ENCODE measurements around the gene PLEKHH1. TPM values are rescaled to one million over a fixed set of nuclear protein-coding genes. Genes with fewer than 3 reads are reported as not detected.
"Not testable (repeated sequence)": the region's sequence is repeated elsewhere in the genome, so short reads cannot be mapped to it uniquely, and the experiment has no call there.

The PLEKHH1 gene
- total and polyA plus RNA-seq, 4 experiments from 2014 or later = 0.22 to 1.1 (median 0.41) TPM; not detected in 1

GRCh38 chr14:67593650-67594049, 60.6 kb downstream of the PLEKHH1 start:
- intact Hi-C loops (cut with micrococcal nuclease); H3K4me3 Mint-ChIP-seq; H3K27me3 Mint-ChIP-seq; POLR2A ChIA-PET (ENCODE audit: partially characterized antibody); H3K4me3 ChIP-seq (ENCODE audit: low read length in 2 of 2); H3K27ac Mint-ChIP-seq; H3K4me1 ChIP-seq (ENCODE audit: insufficient read depth, low read length); H3K9me3 ChIP-seq (ENCODE audit: control insufficient read depth in 1 of 2, low read length in 2 of 2); H3K27me3 ChIP-seq (ENCODE audit: insufficient read depth, low read length); H3K9me3 Mint-ChIP-seq; DNase-seq; H3K27ac ChIP-seq (ENCODE audit: low read depth, low read length): not testable (repeated sequence)
- CTCF ChIA-PET (ENCODE audit: partially characterized antibody) = interaction anchor here (1.0 kb wide), 1 partner anchor 25 kb away, joined by 3 read pairs; no protein-coding TSS in a partner anchor
- peaks cover 17% of the 10 kb centered on the region for H3K36me3 ChIP-seq (ENCODE audit: insufficient read depth, low read length)
- Mint-ChIP-seq H3K4me1 (peaks cover 13 to 34% (median 22%) of the 10 kb centered on the region in 4 donors), H3K36me3 (peaks cover 16 to 51% of the 10 kb centered on the region in 2 donors)

- peaks cover 23 to 52% (median 37%) of the 10 kb centered on the region in 4 donors for H3K4me1 Mint-ChIP-seq
- peak overlapping the region in 3 of 7 donors; percentile 23 to 73 (median 29) for H3K27ac Mint-ChIP-seq
Observed at GRCh38 chr14:67595392-67595791, 62.3 kb downstream of the PLEKHH1 start.

GRCh38 chr14:67599698-67600561, 66.8 kb downstream of the PLEKHH1 start, which contains the start of gene PIGH:
PIGH (minus strand) TSS chr14:67600268; CDS start chr14:67600203, 65 bp downstream.
- ChIA-PET POLR2A (ENCODE audit: partially characterized antibody) (interaction anchor here (0.7 to 3.3 kb wide), 21 partner anchors 11 to 1798 kb away, joined by 3 to 21 read pairs (median 6); partner anchors contain the start of genes ARG2, ATP6V1D, EIF2S1 and ERH), CTCF (ENCODE audit: partially characterized antibody) (interaction anchor here (0.5 to 4.7 kb wide), 28 partner anchors 9 to 240 kb away, joined by 3 to 23 read pairs (median 5); partner anchors contain the start of genes ARG2, ATP6V1D, EIF2S1 and RDH11)
- Histone ChIP-seq H3K4me3 (ENCODE audit: low read length in 2 of 2) (peak within 1 kb of the TSS; percentile 47 to 82), H3K9me3 (ENCODE audit: control insufficient read depth in 1 of 2, low read length in 2 of 2) (no peaks in the 10 kb centered on the region), H3K36me3 (ENCODE audit: insufficient read depth, low read length) (no peaks in the 10 kb centered on the region), H3K27ac (ENCODE audit: low read depth, low read length) (peak within 1 kb of the TSS; percentile 72), H3K4me1 (ENCODE audit: insufficient read depth, low read length) (peaks cover 26% of the 10 kb centered on the region), H3K27me3 (ENCODE audit: insufficient read depth, low read length) (no peaks in the 10 kb centered on the region)
- Mint-ChIP-seq H3K4me3 (peak within 1 kb of the TSS; percentile 93 to 99 (median 98)), H3K9me3 (no peaks in the 10 kb centered on the region), H3K27ac (peak within 1 kb of the TSS; percentile 90 to 99 (median 98)), H3K27me3 (peaks cover 0 to 1% of the 10 kb centered on the region in 2 donors), H3K4me1 (peaks cover 23 to 55% (median 41%) of the 10 kb centered on the region in 4 donors), H3K36me3 (peaks cover 0 to 13% of the 10 kb centered on the region in 2 donors)
- intact Hi-C loops (cut with micrococcal nuclease) = loop anchor here (1.0 to 5.0 kb wide), 7 partner anchors 19 to 241 kb away; partner anchors contain the start of genes ARG2, ATP6V1D, RAD51B and RDH11
- DNase-seq = peak; percentile 91 to 94 (median 92)

More at GRCh38 chr14:67595392-67595791, 62.3 kb downstream of the PLEKHH1 start:
- Mint-ChIP-seq H3K9me3 (no peaks in the 10 kb centered on the region), H3K27me3 (no peaks in the 10 kb centered on the region), H3K36me3 (peaks cover 9 to 40% of the 10 kb centered on the region in 2 donors), H3K4me3 (no peak overlapping the region)
- no peak overlapping the region for H3K27ac ChIP-seq (ENCODE audit: low read depth, low read length)
- no peaks in the 10 kb centered on the region for H3K9me3 ChIP-seq (ENCODE audit: control insufficient read depth in 1 of 2, low read length in 2 of 2)
- H3K4me3 ChIP-seq (ENCODE audit: low read length in 2 of 2) = no peak overlapping the region
- no peaks in the 10 kb centered on the region for H3K27me3 ChIP-seq (ENCODE audit: insufficient read depth, low read length)
- intact Hi-C loops (cut with micrococcal nuclease) = no loop called here
- peaks cover 21% of the 10 kb centered on the region for H3K4me1 ChIP-seq (ENCODE audit: insufficient read depth, low read length)
- no peak for DNase-seq
- ChIA-PET CTCF (ENCODE audit: partially characterized antibody) (no interaction called here), POLR2A (ENCODE audit: partially characterized antibody) (no interaction called here)
- peaks cover 3% of the 10 kb centered on the region for H3K36me3 ChIP-seq (ENCODE audit: insufficient read depth, low read length)

GRCh38 chr14:67600562-67600974, 67.5 kb downstream of the PLEKHH1 start:
- peak overlapping the region; percentile 93 to 99 (median 98) for H3K4me3 Mint-ChIP-seq
- ChIA-PET POLR2A (ENCODE audit: partially characterized antibody) (interaction anchor here (0.8 to 3.3 kb wide), 19 partner anchors 11 to 240 kb away, joined by 3 to 21 read pairs (median 6); partner anchors contain the start of genes ARG2, ATP6V1D, EIF2S1 and PLEK2), CTCF (ENCODE audit: partially characterized antibody) (interaction anchor here (0.5 to 4.7 kb wide), 28 partner anchors 10 to 241 kb away, joined by 3 to 23 read pairs (median 5); partner anchors contain the start of genes ARG2, ATP6V1D, EIF2S1 and RDH11)
- not testable (repeated sequence) for H3K27me3 Mint-ChIP-seq; H3K27me3 ChIP-seq (ENCODE audit: insufficient read depth, low read length); H3K9me3 ChIP-seq (ENCODE audit: control insufficient read depth in 1 of 2, low read length in 2 of 2); H3K9me3 Mint-ChIP-seq; H3K36me3 ChIP-seq (ENCODE audit: insufficient read depth, low read length); H3K36me3 Mint-ChIP-seq; DNase-seq
- intact Hi-C loops (cut with micrococcal nuclease) = loop anchor here (1.0 to 5.0 kb wide), 6 partner anchors 19 to 241 kb away; partner anchors contain the start of genes ARG2, ATP6V1D, RAD51B and RDH11
- H3K27ac ChIP-seq (ENCODE audit: low read depth, low read length) = peak overlapping the region; percentile 72
- peaks cover 26% of the 10 kb centered on the region for H3K4me1 ChIP-seq (ENCODE audit: insufficient read depth, low read length)
- H3K4me3 ChIP-seq (ENCODE audit: low read length in 2 of 2) = peak overlapping the region; percentile 47 to 82
- H3K27ac Mint-ChIP-seq = peak overlapping the region; percentile 83 to 99 (median 97)
- peaks cover 18 to 51% (median 36%) of the 10 kb centered on the region in 4 donors for H3K4me1 Mint-ChIP-seq

GRCh38 chr14:67602076-67602475, 69.0 kb downstream of the PLEKHH1 start:
- H3K36me3 Mint-ChIP-seq = peaks cover 0 to 3% of the 10 kb centered on the region in 2 donors
- H3K4me1 ChIP-seq (ENCODE audit: insufficient read depth, low read length) = peaks cover 26% of the 10 kb centered on the region
- H3K27ac ChIP-seq (ENCODE audit: low read depth, low read length) = no peak overlapping the region
- no peak overlapping the region for H3K4me3 ChIP-seq (ENCODE audit: low read length in 2 of 2)
- peaks cover 0 to 1% of the 10 kb centered on the region in 2 donors for H3K27me3 Mint-ChIP-seq
- H3K4me3 Mint-ChIP-seq = peak overlapping the region in 2 of 8 donors; percentile 22 to 52
- H3K4me1 Mint-ChIP-seq = peaks cover 13 to 42% (median 31%) of the 10 kb centered on the region in 4 donors
- H3K9me3 ChIP-seq (ENCODE audit: control insufficient read depth in 1 of 2, low read length in 2 of 2) = no peaks in the 10 kb centered on the region
- intact Hi-C loops (cut with micrococcal nuclease) = loop anchor here (5.0 kb wide), 1 partner anchor 215 kb away; the partner anchor contains the start of genes RAD51B and ZFYVE26
- ChIA-PET CTCF (ENCODE audit: partially characterized antibody) (interaction anchor here (0.8 to 3.5 kb wide), 2 partner anchors 17 to 102 kb away, joined by 3 to 23 read pairs; no protein-coding TSS in a partner anchor), POLR2A (ENCODE audit: partially characterized antibody) (interaction anchor here (0.5 kb wide), 1 partner anchor 16 kb away, joined by 3 read pairs; no protein-coding TSS in a partner anchor)
- H3K9me3 Mint-ChIP-seq = no peaks in the 10 kb centered on the region
- no peak for DNase-seq
- peak overlapping the region in 4 of 7 donors; percentile 4 to 90 (median 50) for H3K27ac Mint-ChIP-seq
- H3K36me3 ChIP-seq (ENCODE audit: insufficient read depth, low read length) = no peaks in the 10 kb centered on the region
- no peaks in the 10 kb centered on the region for H3K27me3 ChIP-seq (ENCODE audit: insufficient read depth, low read length)

GRCh38 chr14:67602995-67603545, 70.0 kb downstream of the PLEKHH1 start:
- peaks cover 0 to 1% of the 10 kb centered on the region in 2 donors for H3K27me3 Mint-ChIP-seq
- no peak overlapping the region for H3K4me3 ChIP-seq (ENCODE audit: low read length in 2 of 2)
- intact Hi-C loops (cut with micrococcal nuclease) = loop anchor here (5.0 kb wide), 1 partner anchor 214 kb away; the partner anchor contains the start of genes RAD51B and ZFYVE26
- no peaks in the 10 kb centered on the region for H3K9me3 Mint-ChIP-seq
- no peaks in the 10 kb centered on the region for H3K27me3 ChIP-seq (ENCODE audit: insufficient read depth, low read length)
- peaks cover 0 to 3% of the 10 kb centered on the region in 2 donors for H3K36me3 Mint-ChIP-seq
- no peak overlapping the region for H3K27ac ChIP-seq (ENCODE audit: low read depth, low read length)
- H3K4me1 Mint-ChIP-seq = peaks cover 11 to 33% (median 24%) of the 10 kb centered on the region in 4 donors
- no peaks in the 10 kb centered on the region for H3K9me3 ChIP-seq (ENCODE audit: control insufficient read depth in 1 of 2, low read length in 2 of 2)
- POLR2A ChIA-PET (ENCODE audit: partially characterized antibody) = no interaction called here
- no peak overlapping the region for H3K4me3 Mint-ChIP-seq
- no peaks in the 10 kb centered on the region for H3K36me3 ChIP-seq (ENCODE audit: insufficient read depth, low read length)
- DNase-seq = no peak
- peak overlapping the region in 1 of 7 donors; percentile 7 for H3K27ac Mint-ChIP-seq
- H3K4me1 ChIP-seq (ENCODE audit: insufficient read depth, low read length) = peaks cover 23% of the 10 kb centered on the region
- CTCF ChIA-PET (ENCODE audit: partially characterized antibody) = no interaction called here
